GM19468 (cell line): ENCODE measurements around the gene TMEM150B.

Experiments used
- ATAC-seq: cut with Tn5 transposase; IDR thresholded peaks from one replicate; pipeline ENCODE4 v1.9.1; 2021; ENCODE audit warnings: mild to moderate bottlenecking, moderate library complexity, moderate number of reproducible peaks; ENCODE audit not compliant: unreplicated experiment; ENCODE audit errors: extremely low read depth

TMEM150B gene

DNA sequence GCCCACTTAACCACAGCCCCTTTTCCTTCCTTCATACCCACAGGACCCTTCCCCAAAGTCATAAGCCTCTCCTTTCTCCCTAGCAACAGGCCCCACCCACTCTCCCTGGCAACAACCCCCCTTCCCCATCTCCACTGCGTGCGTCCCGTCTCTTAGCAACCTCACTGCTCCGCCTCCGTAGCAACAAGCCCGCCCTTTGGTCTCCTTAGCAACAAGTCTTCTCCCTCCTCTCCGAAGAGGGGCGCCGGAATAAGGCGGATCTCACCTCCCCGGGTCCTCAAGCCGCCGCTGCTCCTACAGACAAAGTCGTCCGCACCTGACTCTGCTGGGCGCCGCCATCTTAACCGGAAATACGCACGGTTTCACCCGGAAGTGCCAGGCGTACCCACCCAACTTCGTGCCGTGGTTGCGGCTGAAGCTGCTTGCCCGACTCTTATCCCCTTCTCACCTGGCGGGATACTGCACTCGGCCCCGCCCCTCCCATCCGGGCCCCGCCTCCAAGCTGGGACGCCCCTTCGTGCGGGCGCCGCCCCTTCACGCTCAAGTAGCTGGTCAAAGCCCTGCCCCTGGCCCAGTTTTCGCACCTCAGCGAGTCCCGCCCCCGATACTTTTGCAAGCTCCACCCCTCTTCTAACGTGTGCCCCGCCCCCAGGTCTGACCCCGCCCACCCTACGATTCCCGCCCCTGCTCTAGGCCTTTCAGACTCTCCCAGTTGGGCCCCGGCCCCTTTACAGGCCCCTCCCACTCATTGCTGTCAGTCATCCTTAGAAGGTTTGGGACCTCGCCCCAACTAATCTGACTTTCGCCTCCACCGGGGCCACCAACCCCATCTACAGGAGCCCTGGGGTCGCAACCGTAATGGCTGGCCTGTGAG, 45.1 kb downstream of the TMEM150B start, which contains the start of gene HSPBP1:
HSPBP1 (minus strand) TSS at position 341 of the 874 bp plus-strand sequence. CDS start 502 bp downstream, outside the sequence.
- ATAC-seq: peak; percentile 44

DNA sequence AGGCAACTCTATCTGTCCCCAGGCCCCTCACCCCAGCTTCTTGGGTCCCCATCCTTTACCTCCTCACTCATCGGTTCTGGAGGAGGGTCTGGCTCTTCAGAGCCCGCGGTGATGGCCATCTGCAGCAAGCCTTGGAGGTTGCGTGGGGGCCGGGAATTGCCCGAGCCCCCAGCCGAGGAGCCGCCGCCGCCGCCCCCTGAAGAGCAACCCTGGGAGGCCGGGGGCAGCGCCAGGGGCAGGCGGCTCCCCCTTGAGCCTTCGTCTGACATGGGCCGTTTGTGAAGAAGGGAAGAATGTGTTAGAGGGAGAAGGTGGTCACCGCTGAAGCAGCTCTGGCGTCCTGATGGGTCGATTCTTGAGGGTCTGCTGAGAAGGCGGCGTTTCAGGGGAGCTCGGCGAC, 45.8 kb downstream of the TMEM150B start:
- ATAC-seq: no peak

- ATAC-seq: no peak
Measured at GRCh38 chr19:55278391-55279135, 46.6 kb downstream of the TMEM150B start.

- ATAC-seq: no peak
Measured at GRCh38 chr19:55277494-55277893, 47.6 kb downstream of the TMEM150B start.

GRCh38 chr19:55276720-55277430, 48.3 kb downstream of the TMEM150B start:
- no peak for ATAC-seq

- ATAC-seq: peak; percentile 35
Measured at GRCh38 chr19:55275851-55276719, 49.1 kb downstream of the TMEM150B start.

DNA sequence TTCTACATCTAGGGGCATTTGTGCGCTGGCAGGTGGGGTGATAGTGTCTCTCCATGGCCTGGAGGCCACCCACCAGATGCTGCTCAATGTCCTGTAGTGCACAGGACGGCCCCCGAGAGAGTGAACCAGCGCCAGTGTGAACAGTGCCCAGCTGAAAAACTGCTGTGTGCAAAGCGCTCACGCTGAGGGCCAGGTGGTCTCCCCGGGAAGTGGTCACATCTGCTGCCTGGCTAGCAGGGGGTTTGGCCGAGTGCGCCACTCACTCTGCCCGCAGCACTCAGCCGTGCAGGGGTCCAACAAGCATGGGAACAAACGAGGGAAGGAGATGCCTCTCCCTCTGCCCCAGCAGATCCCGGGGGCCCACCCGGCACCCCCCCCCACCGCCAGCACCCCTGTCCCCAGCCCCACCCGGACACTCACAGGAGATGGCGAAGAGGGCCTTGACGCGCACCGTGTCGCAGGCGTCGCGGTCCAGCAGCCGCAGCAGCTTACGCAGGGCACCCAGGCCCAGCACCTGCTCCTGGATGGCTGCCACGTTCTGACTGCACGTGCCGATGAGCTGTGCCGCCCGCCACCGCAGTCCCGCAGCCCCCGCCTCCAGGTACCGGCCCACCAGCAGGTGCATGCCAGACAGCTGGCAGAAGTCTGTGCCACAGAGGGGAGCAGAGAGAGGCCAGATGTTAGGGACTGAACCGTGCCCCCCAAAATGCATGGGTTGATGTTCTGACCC, 51.0 kb downstream of the TMEM150B start:
- no peak for ATAC-seq

DNA sequence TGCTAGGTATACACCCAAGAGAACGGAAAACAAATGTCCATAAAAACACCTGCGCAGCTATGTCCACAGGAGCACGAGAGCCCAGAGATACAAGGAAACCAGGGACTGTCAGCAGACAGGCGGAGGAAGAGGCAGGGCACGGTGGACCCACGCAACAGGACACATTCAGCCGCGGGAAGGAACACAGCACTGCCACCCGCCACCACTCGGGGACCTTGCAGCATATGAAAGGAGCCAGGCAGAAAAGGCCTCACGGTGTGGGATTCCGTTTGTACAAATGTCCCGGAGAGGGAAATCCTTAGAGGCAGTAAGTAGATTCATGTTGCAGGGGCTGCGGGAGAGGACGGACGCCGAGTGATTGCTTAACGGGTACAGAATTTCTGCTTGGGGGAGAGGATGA, 53.0 kb downstream of the TMEM150B start:
- ATAC-seq: no peak

- no peak for ATAC-seq
Measured at GRCh38 chr19:55270172-55270942, 54.8 kb downstream of the TMEM150B start.

GRCh38 chr19:55269299-55269698, 55.8 kb downstream of the TMEM150B start:
- no peak for ATAC-seq

DNA sequence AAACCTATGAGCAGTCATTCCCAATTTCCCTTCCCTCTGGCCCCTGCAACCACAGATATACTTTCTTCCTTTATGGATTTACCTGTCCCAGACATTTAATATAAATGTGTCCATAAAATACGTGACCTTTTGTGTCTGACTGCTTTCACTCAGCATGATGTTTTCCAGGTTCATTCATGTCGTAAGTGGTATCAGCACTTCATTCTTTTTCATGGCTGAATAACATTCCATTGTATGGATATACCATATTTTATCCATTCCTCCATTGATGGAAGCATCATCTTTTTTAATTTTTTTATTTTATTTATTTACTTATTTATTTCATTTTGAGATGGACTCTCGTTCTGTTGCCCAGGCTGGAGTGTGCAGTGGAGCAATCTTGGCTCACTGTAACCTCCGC, 58.3 kb downstream of the TMEM150B start:
- no peak for ATAC-seq

DNA sequence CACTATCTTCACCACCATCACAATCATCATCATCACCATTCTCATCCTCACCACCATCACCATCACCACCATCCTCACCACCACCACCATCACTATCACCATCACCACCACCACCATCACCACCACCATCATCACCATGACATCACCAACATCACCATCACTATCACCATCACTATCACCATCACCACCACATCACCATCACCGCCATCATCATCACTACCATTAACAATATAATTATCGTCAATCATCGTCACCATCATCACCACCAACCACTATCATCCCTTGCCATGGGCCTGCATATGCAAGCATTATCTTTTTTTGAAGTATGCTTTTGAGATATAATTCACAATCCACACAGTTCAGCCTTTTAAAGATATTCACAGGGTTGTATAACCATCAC, 58.7 kb downstream of the TMEM150B start:
- ATAC-seq: no peak

DNA sequence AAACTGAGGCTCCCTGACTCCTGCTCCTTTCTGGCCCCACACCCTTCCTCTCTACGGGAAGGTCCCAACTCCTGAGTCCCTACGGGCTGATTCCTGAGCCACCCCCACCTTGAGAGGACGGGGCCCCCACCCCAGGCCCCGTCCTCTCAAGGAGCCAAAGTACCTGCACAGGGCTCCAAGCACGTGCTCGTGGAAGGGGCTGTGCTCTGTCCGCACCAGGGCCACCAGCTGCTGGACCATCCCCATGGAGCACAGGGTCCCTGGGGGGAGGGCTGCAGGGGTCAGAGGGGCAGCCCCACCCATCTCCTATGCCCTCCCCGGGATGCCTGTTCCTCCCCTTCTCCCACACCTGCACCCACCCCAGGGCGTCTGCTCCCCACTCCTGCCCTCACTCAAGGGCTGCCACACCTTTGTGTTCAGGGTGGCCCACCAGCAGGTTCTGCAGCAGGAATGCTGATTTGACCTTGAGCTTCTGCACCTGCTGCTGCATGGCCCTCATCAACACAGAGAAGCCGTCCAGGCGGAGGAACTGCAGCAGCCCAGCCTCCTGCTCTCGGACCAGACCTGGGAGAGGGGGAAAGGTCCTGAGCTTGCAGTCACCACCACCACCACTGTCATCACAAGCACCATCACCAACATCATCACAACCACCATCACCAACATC, 59.3 kb downstream of the TMEM150B start:
- no peak for ATAC-seq

DNA sequence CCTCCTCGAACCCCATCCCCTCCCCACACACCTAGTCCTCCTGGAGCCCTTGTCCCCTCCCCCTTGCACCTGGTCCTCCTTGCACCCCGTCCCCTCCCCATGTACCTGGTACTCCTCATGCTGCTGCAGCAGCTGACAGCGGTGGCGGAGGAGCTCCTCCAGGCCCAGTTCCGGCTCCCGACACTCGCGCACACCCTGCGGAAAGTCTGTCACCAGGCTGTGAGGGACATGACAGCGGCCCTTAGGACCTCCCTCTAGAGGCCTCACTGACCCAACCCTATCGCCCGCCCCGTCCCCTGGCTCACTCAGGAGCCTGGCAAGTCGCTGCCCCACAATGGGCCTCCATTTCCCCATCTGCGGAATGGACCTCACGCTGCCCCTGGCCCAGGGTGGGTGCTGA, 60.0 kb downstream of the TMEM150B start:
- ATAC-seq: no peak

DNA sequence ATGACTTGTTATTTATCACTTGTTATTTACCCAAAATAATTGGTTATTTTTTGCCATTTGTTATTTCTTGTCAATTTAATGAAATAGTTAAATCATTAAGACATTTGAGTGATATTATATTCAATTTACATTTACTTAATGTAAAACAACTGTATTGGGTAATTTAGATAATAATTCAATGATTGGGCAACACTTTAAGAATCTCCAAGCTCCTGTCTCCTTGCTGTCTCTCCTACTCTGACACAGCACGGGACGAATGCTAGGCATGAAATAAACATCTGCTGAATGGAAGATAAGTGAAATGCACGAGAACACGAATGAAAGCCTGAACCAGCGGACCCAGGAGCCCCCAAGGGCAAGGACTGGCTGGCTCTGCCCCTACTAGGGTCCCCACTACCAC, 60.6 kb downstream of the TMEM150B start:
- ATAC-seq: no peak
